Spleen (tissue), 7 donors: ENCODE data around the gene PEAK1.

Source experiments
- CTCF ChIP-seq, 11 experiments: fragments of 200-600 bp in 7 of 11; fragments of 450-650 bp in 4 of 11; sonication (generic) in 4 of 11; IDR thresholded peaks in 8 of 11; conservative IDR thresholded peaks in 3 of 11; 1 replicate in 7 of 11; 2 replicates in 4 of 11; pipeline versions ENCODE4 v1.4.0 to v1.8.0; 2016 to 2021; ENCODE audit warnings: antibody characterized with exemption in 11 of 11, inconsistent platforms in 4 of 11, mild to moderate bottlenecking in 1 of 11
- POLR2A ChIP-seq, 3 donors: fragments of 450-650 bp; IDR thresholded peaks; one replicate each; pipeline ENCODE4 v1.5.1; 2017; ENCODE audit warnings: antibody characterized with exemption in 3 of 3, mild to moderate bottlenecking in 1 of 3
- donor health status: DM: no; HTN: no; CAD: no; lungs with moderate emphysema.
- donor health status: DM: no; HTN: no; CAD: no.
- donor health status: DM: no; HTN: no; CAD: no.

- TF ChIP-seq CTCF (IDR thresholded peaks at IDR 0.05 in 8 of 11, conservative IDR thresholded peaks at IDR 0.05 in 3 of 11) (no peak), POLR2A (IDR thresholded peaks at IDR 0.05) (no peak)
Measured at GRCh38 chr15:77059786-77060361, 360.0 kb downstream of the PEAK1 start.
